Measurements from ENCODE around the gene RASSF3. TPM values are rescaled to one million over a fixed set of nuclear protein-coding genes. Genes with fewer than 3 reads are reported as not detected.

The RASSF3 gene
- total and polyA plus RNA-seq, 4 donors: 26.7 to 60.9 (median 33.5) TPM

DNA sequence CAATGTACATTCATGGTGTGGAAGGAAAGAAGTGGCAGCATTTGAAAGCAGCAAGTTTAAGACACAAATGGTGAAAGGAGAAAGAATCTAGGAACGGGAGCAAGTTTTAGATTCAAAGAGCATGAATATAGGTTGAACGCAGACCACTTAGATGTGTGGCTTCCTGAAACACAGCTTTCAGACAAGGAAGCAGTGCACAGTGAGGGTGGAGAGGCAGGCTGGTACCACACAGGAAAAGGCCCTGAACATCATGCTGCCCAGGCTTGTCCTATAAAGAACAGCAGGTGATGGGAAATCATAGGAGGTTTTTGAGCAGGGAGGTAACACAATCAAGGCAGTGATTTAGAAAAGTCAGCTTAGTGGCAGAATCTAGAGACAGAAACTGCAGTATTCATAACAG, 113.3 kb downstream of the RASSF3 start:
- H3K27me3 ChIP-seq (ENCODE audit: control insufficient read depth in 3 of 3, insufficient read depth in 3 of 3, low read length in 2 of 3): no peaks in the 10 kb centered on the region
- no peaks in the 10 kb centered on the region for H3K9me3 ChIP-seq (ENCODE audit: control insufficient read depth in 4 of 4, insufficient read depth in 3 of 4, low read length in 3 of 4)
- no peak overlapping the region for H3K4me3 ChIP-seq
- peaks cover 27 to 49% (median 33%) of the 10 kb centered on the region in 4 donors for H3K36me3 ChIP-seq (ENCODE audit: control insufficient read depth in 4 of 4, insufficient read depth in 4 of 4, low read length in 4 of 4)
- no peaks in the 10 kb centered on the region for H3K4me1 ChIP-seq (ENCODE audit: control insufficient read depth in 5 of 5, insufficient read depth in 5 of 5, low read length in 5 of 5)
- WGBS, 2 donors: 88 to 89% methylated on average over 2 of the region's 2 CpGs
- DNase-seq: no peak
- H3K9ac ChIP-seq (ENCODE audit: insufficient read depth in 1 of 2, low read length in 2 of 2): no peak overlapping the region
- TF ChIP-seq, protein P1, sequence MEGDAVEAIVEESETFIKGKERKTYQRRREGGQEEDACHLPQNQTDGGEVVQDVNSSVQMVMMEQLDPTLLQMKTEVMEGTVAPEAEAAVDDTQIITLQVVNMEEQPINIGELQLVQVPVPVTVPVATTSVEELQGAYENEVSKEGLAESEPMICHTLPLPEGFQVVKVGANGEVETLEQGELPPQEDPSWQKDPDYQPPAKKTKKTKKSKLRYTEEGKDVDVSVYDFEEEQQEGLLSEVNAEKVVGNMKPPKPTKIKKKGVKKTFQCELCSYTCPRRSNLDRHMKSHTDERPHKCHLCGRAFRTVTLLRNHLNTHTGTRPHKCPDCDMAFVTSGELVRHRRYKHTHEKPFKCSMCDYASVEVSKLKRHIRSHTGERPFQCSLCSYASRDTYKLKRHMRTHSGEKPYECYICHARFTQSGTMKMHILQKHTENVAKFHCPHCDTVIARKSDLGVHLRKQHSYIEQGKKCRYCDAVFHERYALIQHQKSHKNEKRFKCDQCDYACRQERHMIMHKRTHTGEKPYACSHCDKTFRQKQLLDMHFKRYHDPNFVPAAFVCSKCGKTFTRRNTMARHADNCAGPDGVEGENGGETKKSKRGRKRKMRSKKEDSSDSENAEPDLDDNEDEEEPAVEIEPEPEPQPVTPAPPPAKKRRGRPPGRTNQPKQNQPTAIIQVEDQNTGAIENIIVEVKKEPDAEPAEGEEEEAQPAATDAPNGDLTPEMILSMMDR (IDR thresholded peaks at IDR 0.05; ENCODE audit: control extremely low read depth, extremely low read depth): no peak
- no peak overlapping the region for H3K27ac ChIP-seq (ENCODE audit: low read depth in 1 of 2, low read length in 1 of 2)
- no peak for ATAC-seq (ENCODE audit: insufficient read depth, low FRiP score)

DNA sequence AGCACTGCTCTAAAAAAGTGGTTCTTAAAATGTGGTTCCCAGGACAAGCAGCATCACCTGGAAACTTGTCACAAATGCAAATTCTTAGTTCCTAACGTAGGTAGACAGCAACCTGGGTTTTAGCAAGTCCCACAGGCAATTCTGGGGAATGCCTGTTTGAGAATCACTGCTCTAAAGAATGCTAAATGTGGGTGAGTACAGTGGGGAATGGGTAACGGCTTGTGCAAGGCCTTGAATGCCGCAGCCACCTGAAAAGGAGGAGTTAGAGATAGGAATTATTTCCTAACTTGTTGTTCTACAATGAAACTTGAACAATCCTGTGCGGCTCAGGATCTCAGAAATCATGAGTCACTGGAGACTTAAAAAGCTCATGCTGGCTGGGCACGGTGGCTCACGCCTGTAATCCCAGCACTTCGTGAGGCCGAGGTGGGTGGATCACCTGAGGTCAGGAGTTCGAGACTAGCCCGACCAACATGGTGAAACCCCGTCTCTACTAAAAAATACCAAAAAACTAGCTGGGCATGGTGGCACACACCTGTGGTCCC, 114.0 kb downstream of the RASSF3 start:
- ATAC-seq (ENCODE audit: insufficient read depth, low FRiP score) (no peak), DNase-seq (no peak)
- peaks cover 27 to 46% (median 33%) of the 10 kb centered on the region in 4 donors for H3K36me3 ChIP-seq (ENCODE audit: control insufficient read depth in 4 of 4, insufficient read depth in 4 of 4, low read length in 4 of 4)
- H3K4me1 ChIP-seq (ENCODE audit: control insufficient read depth in 5 of 5, insufficient read depth in 5 of 5, low read length in 5 of 5): no peaks in the 10 kb centered on the region
- WGBS, 2 donors: 94 to 95% methylated on average over 11 of the region's 11 CpGs
- H3K27ac ChIP-seq (ENCODE audit: low read depth in 1 of 2, low read length in 1 of 2): no peak overlapping the region
- H3K9me3 ChIP-seq (ENCODE audit: control insufficient read depth in 4 of 4, insufficient read depth in 3 of 4, low read length in 3 of 4): no peaks in the 10 kb centered on the region
- TF ChIP-seq, protein P1 (IDR thresholded peaks at IDR 0.05; ENCODE audit: control extremely low read depth, extremely low read depth): no peak
- no peak overlapping the region for H3K9ac ChIP-seq (ENCODE audit: insufficient read depth in 1 of 2, low read length in 2 of 2)
- no peaks in the 10 kb centered on the region for H3K27me3 ChIP-seq (ENCODE audit: control insufficient read depth in 3 of 3, insufficient read depth in 3 of 3, low read length in 2 of 3)
- no peak overlapping the region for H3K4me3 ChIP-seq

DNA sequence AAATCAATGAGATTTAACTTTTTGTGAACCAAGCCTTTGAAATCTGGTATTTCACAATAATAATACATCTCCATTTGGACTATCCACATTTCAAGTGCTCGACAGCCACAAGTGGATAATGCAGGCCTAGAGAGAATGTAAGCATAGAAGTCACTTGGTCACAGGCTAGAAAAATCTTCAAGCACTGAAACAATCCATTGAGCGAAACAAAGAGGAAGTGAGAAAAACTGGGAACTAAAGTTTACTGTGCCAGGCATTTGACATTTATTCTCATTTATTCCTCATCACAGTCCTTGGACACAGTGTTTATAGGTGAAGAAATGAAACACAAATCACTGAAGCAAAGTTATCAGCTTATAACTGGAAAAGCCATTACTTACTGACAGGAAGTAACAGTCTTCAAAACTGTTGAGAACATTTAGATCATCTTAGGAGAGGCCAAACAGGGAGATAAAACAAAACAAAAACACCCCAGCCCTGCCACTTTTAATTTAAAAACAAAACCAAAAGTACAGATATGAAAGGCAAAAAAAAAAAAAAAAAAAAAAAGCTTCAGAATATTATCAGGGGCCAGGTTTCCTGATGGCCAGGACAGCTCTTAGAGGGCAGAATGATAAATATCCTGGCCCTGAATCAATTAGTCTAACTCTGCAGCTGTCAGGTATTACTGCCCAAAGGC, 119.8 kb downstream of the RASSF3 start:
- Histone ChIP-seq H3K27me3 (ENCODE audit: control insufficient read depth in 3 of 3, insufficient read depth in 3 of 3, low read length in 2 of 3) (no peaks in the 10 kb centered on the region), H3K9ac (ENCODE audit: insufficient read depth in 1 of 2, low read length in 2 of 2) (no peak overlapping the region), H3K9me3 (ENCODE audit: control insufficient read depth in 4 of 4, insufficient read depth in 3 of 4, low read length in 3 of 4) (no peaks in the 10 kb centered on the region), H3K27ac (ENCODE audit: low read depth in 1 of 2, low read length in 1 of 2) (peak overlapping the region; percentile 63), H3K4me1 (ENCODE audit: control insufficient read depth in 5 of 5, insufficient read depth in 5 of 5, low read length in 5 of 5) (peaks cover 0 to 13% (median 0%) of the 10 kb centered on the region in 5 donors), H3K36me3 (ENCODE audit: control insufficient read depth in 4 of 4, insufficient read depth in 4 of 4, low read length in 4 of 4) (peaks cover 10 to 28% (median 12%) of the 10 kb centered on the region in 4 donors), H3K4me3 (no peak overlapping the region)
- TF ChIP-seq, protein P1 (IDR thresholded peaks at IDR 0.05; ENCODE audit: control extremely low read depth, extremely low read depth): no peak
- WGBS, 2 donors: 44 to 47% methylated on average over 2 of the region's 2 CpGs
- ATAC-seq (ENCODE audit: insufficient read depth, low FRiP score) (no peak), DNase-seq (peak in 2 of 3 donors; percentile 16 to 23)

All from lung (tissue), 12 donors.